HG02852 (cell line): Measurements from ENCODE around the gene CNPY2.
"Not testable (repeated sequence)": the region's sequence is repeated elsewhere in the genome, so short reads cannot be mapped to it uniquely, and the experiment has no call there.

Experiments
- ATAC-seq: cut with Tn5 transposase; IDR thresholded peaks from one replicate; pipeline ENCODE4 v1.9.1; 2021; ENCODE audit warnings: mild to moderate bottlenecking, moderate library complexity; ENCODE audit not compliant: unreplicated experiment

CNPY2 gene

DNA sequence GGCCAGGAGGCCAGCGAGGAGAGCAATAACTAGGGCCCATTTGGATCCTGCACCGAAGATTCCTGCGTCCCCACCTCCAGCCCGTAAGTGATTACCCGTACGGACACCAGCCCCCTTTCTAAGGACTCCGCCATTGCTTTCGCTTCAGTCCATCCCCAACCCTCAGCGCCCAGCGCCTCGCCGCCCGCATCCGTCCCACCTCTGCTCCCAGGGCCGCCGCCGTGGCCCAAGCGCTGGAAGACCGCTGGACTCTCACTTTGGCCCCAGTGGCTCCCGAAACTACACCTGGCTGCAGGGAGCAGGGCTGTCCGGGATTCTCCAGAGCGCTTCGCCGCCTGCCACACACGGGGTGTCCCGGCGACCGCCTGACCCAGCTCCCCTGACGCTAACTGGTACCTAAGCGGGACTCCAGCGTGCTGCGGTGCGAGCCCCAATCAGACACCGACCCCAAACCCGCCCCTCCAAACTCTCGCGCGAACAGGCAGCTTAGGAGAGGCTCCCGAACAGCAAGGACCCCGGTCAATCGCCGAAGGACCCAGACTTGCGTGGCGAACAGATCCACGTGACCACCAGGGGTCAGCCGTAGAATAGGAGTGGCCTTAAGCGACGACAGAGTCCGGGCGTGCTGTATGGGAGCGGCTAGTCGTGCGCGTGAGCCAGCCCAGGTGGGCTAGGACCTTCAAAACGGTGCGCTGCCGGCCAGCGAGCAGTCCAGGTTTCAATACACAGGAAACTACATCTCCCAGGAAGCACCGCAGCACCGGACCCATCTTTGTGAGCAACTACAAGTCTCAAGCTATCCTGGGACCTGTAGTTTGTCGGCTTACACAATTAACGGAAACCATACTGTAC is at the start of gene CNPY2:
Gene CNPY2, minus strand, starts transcription at position 367 of the 852 bp plus-strand sequence. CDS start 771 bp downstream, outside the sequence.
- peak; percentile 88 for ATAC-seq

GRCh38 chr12:56362130-56363059 is 46.6 kb upstream of the CNPY2 start, which contains the start of gene APOF:
Gene APOF (minus strand): TSS chr12:56362857. CDS start chr12:56362745, 112 bp downstream.
- no peak for ATAC-seq

- no peak for ATAC-seq
These were observed 45.8 kb upstream of the CNPY2 start for GRCh38 chr12:56361487-56362129.

DNA sequence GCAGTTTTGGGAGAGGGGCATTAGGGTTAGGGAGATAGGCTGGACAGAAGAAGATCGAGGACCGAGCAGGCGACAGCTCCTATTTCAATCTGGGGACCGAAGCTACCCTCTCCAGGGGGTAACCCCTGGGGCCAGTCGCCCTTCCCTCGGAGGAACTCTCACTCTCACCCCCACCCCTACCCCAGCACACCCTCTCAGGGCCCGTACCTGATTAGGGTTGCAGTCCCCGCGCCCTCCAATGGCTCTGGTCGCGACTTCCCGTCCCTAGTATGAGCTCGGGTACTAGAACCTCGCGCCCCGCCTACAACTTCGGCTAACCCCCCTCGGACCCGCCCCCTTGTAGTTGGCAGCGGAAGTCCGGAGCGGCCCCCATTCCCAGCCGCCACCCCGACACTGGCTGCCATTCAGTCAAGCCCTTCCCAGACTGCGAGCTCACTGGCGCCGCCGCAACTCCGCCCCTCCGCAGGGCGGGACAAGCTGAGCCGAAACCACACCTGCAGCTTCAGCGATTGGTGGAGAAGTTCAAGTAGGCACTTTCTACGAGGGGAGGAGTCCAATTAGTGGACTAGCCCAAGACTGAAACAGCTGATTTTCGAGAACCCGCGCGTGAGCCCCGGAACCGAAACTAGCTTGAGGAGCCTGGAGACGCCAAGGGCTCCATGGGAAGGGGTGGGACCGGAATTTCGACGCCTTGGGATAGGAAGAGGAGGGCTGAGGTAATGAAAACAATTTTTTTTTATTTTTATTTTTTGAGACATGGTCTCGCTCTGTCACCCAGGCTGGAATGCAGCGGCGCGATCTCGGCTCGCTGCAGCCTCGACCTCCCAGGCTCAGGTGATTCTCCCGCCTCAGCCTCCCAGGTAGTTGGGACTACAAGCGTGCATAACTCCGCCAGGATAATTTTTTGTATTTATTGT is 44.3 kb upstream of the CNPY2 start, which contains the start of gene STAT2:
Gene STAT2, minus strand, starts transcription at position 257 of the 917 bp plus-strand sequence. CDS start 3,536 bp downstream, outside the sequence.
- ATAC-seq, result peak; percentile 94

- ATAC-seq, result no peak
These were observed 43.2 kb upstream of the CNPY2 start for GRCh38 chr12:56358836-56359532.

DNA sequence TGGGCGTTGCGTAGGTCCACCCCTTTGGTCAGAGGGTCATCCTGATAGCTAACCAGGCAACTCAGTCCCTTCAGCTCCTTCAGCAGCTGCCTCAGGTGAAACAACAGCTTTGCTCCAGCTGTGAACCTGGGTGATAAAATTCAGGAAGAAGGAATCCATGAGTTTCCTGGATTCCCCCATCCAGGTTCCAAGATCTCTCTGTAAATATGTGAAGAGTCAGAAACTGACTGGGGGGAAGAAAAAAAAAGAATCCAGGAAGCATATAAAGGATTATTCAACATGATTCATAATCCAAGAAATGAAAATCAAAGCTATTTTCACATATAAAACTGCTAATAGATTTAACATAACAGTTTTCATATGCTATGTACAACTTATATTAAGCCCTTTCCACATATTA is 35.5 kb upstream of the CNPY2 start:
- ATAC-seq, result no peak

DNA sequence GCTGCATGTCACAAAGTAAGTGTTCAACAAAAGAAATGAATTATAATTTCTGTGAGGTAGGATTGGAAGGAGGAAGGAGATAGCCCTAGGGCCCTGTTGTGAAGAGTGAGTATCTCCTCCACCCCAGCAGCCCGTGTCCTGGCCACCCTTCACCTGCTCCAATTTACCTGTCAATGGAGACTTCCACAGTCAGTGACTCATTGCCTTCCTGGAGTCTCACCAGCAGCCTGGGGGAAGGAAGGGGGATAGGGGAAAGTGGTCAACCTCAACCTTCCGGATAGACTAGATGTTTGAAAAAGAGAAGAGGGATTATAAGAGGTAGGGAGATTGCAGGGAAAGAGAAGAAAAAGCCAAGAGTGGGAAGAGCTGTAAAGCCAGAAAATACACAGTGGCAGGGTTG is 34.9 kb upstream of the CNPY2 start:
- no peak for ATAC-seq

DNA sequence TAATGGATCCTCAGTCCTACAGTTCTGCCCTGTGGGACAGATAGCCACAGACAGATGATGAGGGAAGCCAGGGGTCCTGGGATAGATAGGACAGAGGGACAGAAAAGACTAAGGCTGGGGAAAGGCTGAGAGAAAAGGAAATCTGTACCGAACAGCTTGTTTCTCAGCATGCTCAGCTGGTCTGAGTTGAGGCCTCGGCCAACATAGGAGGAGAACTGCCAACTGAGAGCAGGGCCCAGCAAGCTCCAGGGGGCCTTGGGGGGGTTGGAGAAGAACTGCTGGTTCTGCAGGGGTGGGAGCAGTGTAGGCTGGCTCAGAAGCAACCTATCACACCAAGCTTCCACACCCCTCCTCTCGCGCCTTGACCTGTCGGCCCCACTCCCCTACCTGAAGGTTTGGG is 33.0 kb upstream of the CNPY2 start:
- no peak for ATAC-seq

GRCh38 chr12:56347255-56347654 is 31.5 kb upstream of the CNPY2 start:
- ATAC-seq, result not testable (repeated sequence)

GRCh38 chr12:56346675-56347074 is 30.9 kb upstream of the CNPY2 start:
- no peak for ATAC-seq

GRCh38 chr12:56342290-56342689 is 26.5 kb upstream of the CNPY2 start:
- ATAC-seq, result not testable (repeated sequence)

DNA sequence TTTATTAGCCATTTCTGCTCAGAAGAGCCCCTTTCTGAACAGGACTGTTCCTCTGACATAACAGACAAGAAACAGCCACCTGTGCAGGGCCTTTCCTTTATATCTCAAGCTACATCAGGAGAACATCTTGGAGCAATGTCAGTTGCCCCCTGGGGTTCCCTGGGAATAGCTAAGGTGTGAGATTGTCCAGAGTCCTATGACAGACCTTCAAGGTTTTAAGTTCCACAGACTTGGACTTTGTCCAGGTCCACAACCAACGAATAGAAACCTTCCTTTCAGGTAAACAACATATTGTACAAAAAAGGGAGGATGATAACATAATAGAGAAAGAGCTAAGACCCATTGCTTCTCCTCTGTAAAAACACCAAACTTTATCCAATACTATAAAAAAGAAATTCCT is 25.8 kb upstream of the CNPY2 start:
- ATAC-seq, result no peak

- ATAC-seq, result no peak
These were observed 23.3 kb upstream of the CNPY2 start for GRCh38 chr12:56339158-56339422.

GRCh38 chr12:56338308-56339157 is 22.7 kb upstream of the CNPY2 start, which contains the start of gene IL23A:
Gene IL23A (plus strand): TSS chr12:56338884. CDS start chr12:56339045, 161 bp downstream.
- ATAC-seq, result no peak

GRCh38 chr12:56337753-56338251 is 22.0 kb upstream of the CNPY2 start:
- no peak for ATAC-seq

DNA sequence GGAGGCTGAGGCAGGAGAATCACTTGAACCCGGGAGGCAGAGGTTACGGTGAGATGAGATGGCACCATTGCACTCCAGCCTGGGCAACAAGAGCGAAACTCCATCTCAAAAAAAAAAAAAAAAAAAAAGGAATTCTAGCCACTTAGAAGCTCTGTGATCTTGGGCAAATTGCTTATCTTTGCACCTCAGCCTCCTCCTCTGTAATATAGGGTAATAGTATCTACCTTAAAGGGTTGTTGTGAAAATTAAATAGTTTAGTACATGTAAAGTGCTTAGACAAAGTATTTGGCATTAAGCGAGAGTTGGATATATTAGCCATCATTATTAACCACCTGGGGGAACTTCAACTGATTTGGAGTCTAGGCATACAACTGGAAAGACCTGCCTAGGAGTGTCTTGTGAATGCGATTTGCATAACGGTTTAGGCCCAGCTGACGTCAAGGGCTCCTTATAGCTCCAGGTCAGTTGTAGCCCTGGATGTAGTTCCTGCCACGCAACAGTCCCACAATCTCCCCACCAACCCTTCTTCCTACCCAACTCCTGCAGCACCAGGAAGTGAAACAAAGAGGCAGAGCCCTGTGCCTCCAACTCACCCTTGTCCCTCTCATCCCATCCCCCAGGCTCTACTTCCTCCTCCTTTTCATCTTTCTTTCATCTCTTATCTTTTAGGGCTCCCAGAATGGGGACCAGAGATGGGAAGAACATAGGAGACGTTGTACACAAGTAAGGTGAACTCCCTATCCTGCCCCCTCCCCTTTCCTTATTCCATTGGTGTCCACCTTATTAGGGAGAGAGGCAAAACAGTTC is 20.8 kb upstream of the CNPY2 start:
- no peak for ATAC-seq

- ATAC-seq, result not testable (repeated sequence)
These were observed 19.7 kb upstream of the CNPY2 start for GRCh38 chr12:56335527-56335926.

- ATAC-seq, result no peak
These were observed 18.7 kb upstream of the CNPY2 start for GRCh38 chr12:56334490-56334793.
